K562 (cell line): ENCODE data around the gene ACSS2. TPM values are rescaled to one million over a fixed set of nuclear protein-coding genes. Genes with fewer than 3 reads are reported as not detected.

Experiments used
- BMI1 ChIP-seq: fragments of 150-350 bp; IDR thresholded peaks from 2 replicates; pipeline ENCODE4 v1.6.1; 2014; ENCODE audit warnings: low read length
- DNMT1 ChIP-seq: fragments of 450-650 bp; IDR thresholded peaks from 2 replicates; pipeline ENCODE4 v1.6.1; 2016; ENCODE audit warnings: antibody characterized with exemption, mild to moderate bottlenecking
- ELF1 ChIP-seq: fragments of 200-800 bp; sonication (Bioruptor generic); IDR thresholded peaks from 2 replicates; pipeline ENCODE4 v1.6.1; 2016; ENCODE audit warnings: missing genetic modification characterization, missing compliant biosample characterization
- ETV6 ChIP-seq, 3 experiments: fragments of 150-350 bp in 1 of 3; sonication (generic) in 1 of 3; formaldehyde crosslinking in 1 of 3; IDR thresholded peaks; 2 replicates each; pipeline versions ENCODE4 v1.6.1 to v1.8.0; 2014 to 2022; ENCODE audit warnings: borderline replicate concordance in 2 of 3, low read depth in 2 of 3, antibody characterized with exemption in 1 of 3, low read length in 1 of 3, mild to moderate bottlenecking in 1 of 3, missing genetic modification reagents in 1 of 3
- FOXJ3 ChIP-seq: sonication (generic); formaldehyde crosslinking; IDR thresholded peaks from 2 replicates; pipeline ENCODE4 v1.4.0; 2020; ENCODE audit warnings: mild to moderate bottlenecking, missing genetic modification reagents
- MAFK ChIP-seq: IDR thresholded peaks from 2 replicates; pipeline ENCODE4 v1.6.1; 2011; ENCODE audit warnings: low read length, improper control_type of control experiment
- MECOM ChIP-seq: fragments of 250-450 bp; sonication (Bioruptor Pico); IDR thresholded peaks from 2 replicates; pipeline ENCODE4 v1.8.0; 2022; ENCODE audit warnings: inconsistent platforms
- MEIS2 ChIP-seq: fragments of 450-650 bp; IDR thresholded peaks from 2 replicates; pipeline ENCODE4 v1.6.1; 2014; ENCODE audit warnings: mild to moderate bottlenecking; ENCODE audit not compliant: partially characterized antibody
- MTA2 ChIP-seq: fragments of 450-650 bp; IDR thresholded peaks from 2 replicates; pipeline ENCODE4 v1.6.1; 2016; ENCODE audit warnings: low read depth
- NELFE ChIP-seq: IDR thresholded peaks from 2 replicates; pipeline ENCODE4 v1.6.1; 2011; ENCODE audit warnings: mild to moderate bottlenecking; ENCODE audit not compliant: insufficient read depth, insufficient read length
- NFIX ChIP-seq: fragments of 250-450 bp; sonication (Bioruptor Pico); IDR thresholded peaks from 2 replicates; pipeline ENCODE4 v1.4.0; 2020; ENCODE audit warnings: low read depth, mild to moderate bottlenecking, moderate library complexity
- POLR3G ChIP-seq: IDR thresholded peaks from 2 replicates; pipeline ENCODE4 v1.6.1; 2011; ENCODE audit not compliant: insufficient read length, insufficient replicate concordance; ENCODE audit errors: extremely low read depth
- PYGO2 ChIP-seq: fragments of 450-650 bp; IDR thresholded peaks from 2 replicates; pipeline ENCODE4 v1.6.1; 2016; ENCODE audit warnings: mild to moderate bottlenecking, missing genetic modification characterization, moderate library complexity, missing compliant biosample characterization
- SMAD1 ChIP-seq: fragments of 150-350 bp; IDR thresholded peaks from 2 replicates; pipeline ENCODE4 v1.6.1; 2014; ENCODE audit warnings: low read length, low read depth; ENCODE audit not compliant: partially characterized antibody
- SMC3 ChIP-seq: conservative IDR thresholded peaks from 2 replicates; pipeline ENCODE4 v1.6.1; 2011; ENCODE audit warnings: low read depth, low read length, improper control_type of control experiment; ENCODE audit not compliant: insufficient read depth
- STAT5A ChIP-seq: IDR thresholded peaks from 2 replicates; pipeline ENCODE4 v1.6.1; 2012; ENCODE audit warnings: low read length, inconsistent platforms, borderline replicate concordance
- TCF7 ChIP-seq: sonication (generic); IDR thresholded peaks from 2 replicates; pipeline ENCODE4 v1.6.1; 2016; ENCODE audit warnings: antibody characterized with exemption, borderline replicate concordance
- WHSC1 ChIP-seq: IDR thresholded peaks from one replicate; pipeline ENCODE4 v1.6.1; 2012; ENCODE audit warnings: low read length, control low read depth, inconsistent platforms
- XRCC4 ChIP-seq: IDR thresholded peaks from one replicate; pipeline ENCODE4 v1.6.1; 2011; ENCODE audit not compliant: insufficient read depth, insufficient read length; ENCODE audit errors: extremely low read depth
- ZBTB8A ChIP-seq: fragments of 450-650 bp; IDR thresholded peaks from 2 replicates; pipeline ENCODE4 v1.6.1; 2018; ENCODE audit warnings: mild to moderate bottlenecking, moderate library complexity; ENCODE audit not compliant: partially characterized antibody
- ZC3H8 ChIP-seq: fragments of 450-650 bp; IDR thresholded peaks from 2 replicates; pipeline ENCODE4 v1.6.1; 2017
- ZKSCAN3 ChIP-seq: fragments of 250-450 bp; sonication (Bioruptor Pico); IDR thresholded peaks from 2 replicates; pipeline ENCODE4 v1.4.0; 2020
- ZNF140 ChIP-seq: fragments of 250-450 bp; sonication (Bioruptor Pico); IDR thresholded peaks from 2 replicates; pipeline ENCODE4 v1.8.0; 2021; ENCODE audit warnings: moderate library complexity, mild to moderate bottlenecking, inconsistent platforms
- ZNF143 ChIP-seq: sonication (generic); formaldehyde crosslinking; IDR thresholded peaks from 2 replicates; pipeline ENCODE4 v1.9.0; 2022; ENCODE audit warnings: mild to moderate bottlenecking, missing genetic modification reagents
- ZNF197 ChIP-seq: fragments of 200-800 bp; sonication (Bioruptor generic); IDR thresholded peaks from 2 replicates; pipeline ENCODE4 v1.6.1; 2016; ENCODE audit warnings: low read depth, missing genetic modification characterization, missing compliant biosample characterization
- ZNF561 ChIP-seq: fragments of 450-650 bp; formaldehyde crosslinking; conservative IDR thresholded peaks from 2 replicates; pipeline ENCODE4 v1.4.0; 2020; ENCODE audit warnings: mild to moderate bottlenecking, moderate library complexity
- ZZZ3 ChIP-seq: fragments of 450-650 bp; IDR thresholded peaks from 2 replicates; pipeline ENCODE4 v1.6.1; 2016; ENCODE audit warnings: antibody characterized with exemption, mild to moderate bottlenecking, moderate library complexity
- polyA plus RNA-seq, 8 experiments: library from polyadenylated mRNA; depleted of rRNA in 4 of 8; stranded (reverse) in 5 of 8; unstranded in 3 of 8; fragments of >200 nt; fragmentation: Nextera tagmentation in 2 of 8; fragmentation: Illumina TruSeq in 1 of 8; extraction: Ambion mirVana in 2 of 8; extraction: Trizol in 1 of 8; gene quantifications; 2 replicates each; pipeline versions ENCODE4 v1.2.1 to v1.2.3, GENCODE V29; 2011 to 2014; ENCODE audit warnings: inconsistent platforms in 1 of 8, missing spikeins in 1 of 8
- total RNA-seq, 7 experiments: library from RNA; depleted of rRNA in 6 of 7; stranded (reverse); fragments of >200 nt in 6 of 7; fragmentation: Illumina TruSeq in 2 of 7; extraction: Trizol in 2 of 7; gene quantifications; 2 replicates each; pipeline versions ENCODE4 v1.2.1 to v1.2.3, GENCODE V29; 2011 to 2021; ENCODE audit warnings: low replicate concordance in 1 of 7
- TF ChIP-seq, protein P1 (sequence below): sonication (generic); formaldehyde crosslinking; IDR thresholded peaks from 2 replicates; pipeline ENCODE4 v1.8.0; 2022; ENCODE audit warnings: missing genetic modification reagents, mild to moderate bottlenecking, moderate library complexity, borderline replicate concordance
- TF ChIP-seq, protein P2 (sequence below): fragments of 250-450 bp; sonication (Bioruptor Pico); IDR thresholded peaks from 2 replicates; pipeline ENCODE4 v1.8.0; 2021; ENCODE audit warnings: moderate library complexity, mild to moderate bottlenecking, inconsistent platforms
- TF ChIP-seq, protein P3 (sequence below): fragments of 250-450 bp; sonication (Bioruptor Pico); IDR thresholded peaks from 2 replicates; pipeline ENCODE4 v1.8.0; 2021; ENCODE audit warnings: moderate library complexity, mild to moderate bottlenecking, inconsistent platforms

Gene ACSS2
- total and polyA plus RNA-seq, 9 of the 15 experiments (the other 6 are each of a cell fraction or from before 2014, with no cell fraction given), result 21.9 to 246 (median 66.2) TPM

DNA sequence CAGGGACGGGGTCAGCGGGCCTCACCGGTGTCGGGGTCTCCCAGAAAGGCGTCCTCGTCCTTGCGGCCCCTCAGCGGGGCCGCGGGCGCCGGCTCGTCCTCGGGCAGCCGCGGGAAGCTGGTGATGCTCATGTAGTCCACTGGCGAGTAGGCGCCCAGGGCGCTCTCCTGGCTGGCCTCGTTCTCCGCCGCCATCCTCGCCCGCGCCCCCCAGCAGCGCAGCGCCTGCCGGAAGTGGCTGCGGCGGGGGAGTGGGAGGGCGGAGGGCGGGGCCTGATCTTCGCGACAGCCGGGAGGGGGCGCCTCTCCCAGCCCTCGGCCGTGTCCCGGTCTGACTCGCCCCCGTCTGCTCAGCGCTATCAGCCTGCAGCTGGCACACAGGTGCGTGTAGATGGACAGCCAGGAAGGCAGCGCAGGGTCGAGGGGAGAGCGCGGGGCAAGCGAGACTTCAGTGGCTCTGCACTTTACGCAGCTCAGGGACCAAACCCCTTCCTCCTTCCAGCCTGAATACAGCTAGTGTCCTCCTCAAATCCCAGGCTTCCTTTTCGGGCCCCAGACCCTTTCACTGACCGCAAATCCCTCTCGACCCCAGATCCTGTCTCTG is 3.7 kb upstream of the ACSS2 start, which contains the start of gene GGT7 (continued):
- TF ChIP-seq MECOM (no peak), FOXJ3 (no peak), PYGO2 (tag) (no peak), DNMT1 (no peak), ZKSCAN3 (no peak), ZZZ3 (no peak), TCF7 (no peak), NFIX (CRISPR knock-in tag) (no peak), ELF1 (tag) (peak; percentile 85), BMI1 (no peak), ZNF143 (CRISPR knock-in tag) (no peak), ETV6 (IDR thresholded peaks at IDR 0.05; ENCODE audit: borderline replicate concordance in 1 of 2, low read depth in 2 of 2, low read length in 1 of 2) (no peak), ETV6 (CRISPR knock-in tag; IDR thresholded peaks at IDR 0.05; ENCODE audit: borderline replicate concordance) (no peak), NELFE (no peak), POLR3G (no peak), ZC3H8 (no peak), ZNF197 (CRISPR knock-in tag) (no peak), ZNF561 (CRISPR knock-in tag) (no peak), ZNF140 (CRISPR knock-in tag) (no peak), XRCC4 (no peak), MAFK (no peak), MTA2 (no peak), MEIS2 (peak; percentile 37), WHSC1 (no peak), STAT5A (no peak), ZBTB8A (no peak), SMC3 (0 out of 2 replicates have a peak, but pooled peaks have one; percentile 37), SMAD1 (no peak)
- TF ChIP-seq, protein P1, sequence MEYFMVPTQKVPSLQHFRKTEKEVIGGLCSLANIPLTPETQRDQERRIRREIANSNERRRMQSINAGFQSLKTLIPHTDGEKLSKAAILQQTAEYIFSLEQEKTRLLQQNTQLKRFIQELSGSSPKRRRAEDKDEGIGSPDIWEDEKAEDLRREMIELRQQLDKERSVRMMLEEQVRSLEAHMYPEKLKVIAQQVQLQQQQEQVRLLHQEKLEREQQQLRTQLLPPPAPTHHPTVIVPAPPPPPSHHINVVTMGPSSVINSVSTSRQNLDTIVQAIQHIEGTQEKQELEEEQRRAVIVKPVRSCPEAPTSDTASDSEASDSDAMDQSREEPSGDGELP, result peak; percentile 95
- TF ChIP-seq, protein P2, sequence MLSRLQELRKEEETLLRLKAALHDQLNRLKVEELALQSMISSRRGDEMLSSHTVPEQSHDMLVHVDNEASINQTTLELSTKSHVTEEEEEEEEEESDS (CRISPR knock-in tag), result no peak
- TF ChIP-seq, protein P3, sequence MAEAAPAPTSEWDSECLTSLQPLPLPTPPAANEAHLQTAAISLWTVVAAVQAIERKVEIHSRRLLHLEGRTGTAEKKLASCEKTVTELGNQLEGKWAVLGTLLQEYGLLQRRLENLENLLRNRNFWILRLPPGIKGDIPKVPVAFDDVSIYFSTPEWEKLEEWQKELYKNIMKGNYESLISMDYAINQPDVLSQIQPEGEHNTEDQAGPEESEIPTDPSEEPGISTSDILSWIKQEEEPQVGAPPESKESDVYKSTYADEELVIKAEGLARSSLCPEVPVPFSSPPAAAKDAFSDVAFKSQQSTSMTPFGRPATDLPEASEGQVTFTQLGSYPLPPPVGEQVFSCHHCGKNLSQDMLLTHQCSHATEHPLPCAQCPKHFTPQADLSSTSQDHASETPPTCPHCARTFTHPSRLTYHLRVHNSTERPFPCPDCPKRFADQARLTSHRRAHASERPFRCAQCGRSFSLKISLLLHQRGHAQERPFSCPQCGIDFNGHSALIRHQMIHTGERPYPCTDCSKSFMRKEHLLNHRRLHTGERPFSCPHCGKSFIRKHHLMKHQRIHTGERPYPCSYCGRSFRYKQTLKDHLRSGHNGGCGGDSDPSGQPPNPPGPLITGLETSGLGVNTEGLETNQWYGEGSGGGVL, result no peak
